GM21619 (cell line): ENCODE results near the gene NME3.
A peak's percentile ranks its signal among the peaks of the same experiment; 100 is the strongest.

Experiments used
- ATAC-seq: cut with Tn5 transposase; IDR thresholded peaks from one replicate; pipeline ENCODE4 v1.9.1; 2021; ENCODE audit not compliant: unreplicated experiment

The NME3 gene

GRCh38 chr16:1794221-1794871 is 23.0 kb upstream of the NME3 start:
- no peak for ATAC-seq

GRCh38 chr16:1793578-1794220 is 22.4 kb upstream of the NME3 start, which contains the start of gene IGFALS:
Gene IGFALS, minus strand, starts transcription at chr16:1793705. Its CDS starts 53 bp downstream, at chr16:1793652.
- no peak for ATAC-seq

- ATAC-seq: no peak
Measured at GRCh38 chr16:1792836-1793577, 21.7 kb upstream of the NME3 start.

GRCh38 chr16:1791943-1792812 is 20.8 kb upstream of the NME3 start:
- ATAC-seq: no peak

GRCh38 chr16:1791256-1791942 is 20.1 kb upstream of the NME3 start:
- ATAC-seq: no peak

GRCh38 chr16:1790611-1791255 is 19.4 kb upstream of the NME3 start:
- no peak for ATAC-seq

- ATAC-seq: no peak
Measured at GRCh38 chr16:1790261-1790610, 18.9 kb upstream of the NME3 start.

- ATAC-seq: no peak
Measured at GRCh38 chr16:1789643-1790045, 18.3 kb upstream of the NME3 start.

- ATAC-seq: no peak
Measured at GRCh38 chr16:1788708-1789100, 17.4 kb upstream of the NME3 start.

GRCh38 chr16:1788095-1788707 is 16.9 kb upstream of the NME3 start:
- ATAC-seq: no peak

GRCh38 chr16:1787322-1788094 is 16.2 kb upstream of the NME3 start:
- no peak for ATAC-seq

GRCh38 chr16:1787056-1787321 is 15.6 kb upstream of the NME3 start:
- ATAC-seq: no peak

GRCh38 chr16:1786242-1787055 is 15.1 kb upstream of the NME3 start:
- ATAC-seq: no peak

GRCh38 chr16:1785846-1786170 is 14.5 kb upstream of the NME3 start:
- ATAC-seq: no peak

GRCh38 chr16:1784977-1785845 is 13.9 kb upstream of the NME3 start:
- no peak for ATAC-seq

GRCh38 chr16:1782408-1783264 is 11.3 kb upstream of the NME3 start, which contains the start of the genes NUBP2 and SPSB3:
Gene NUBP2, plus strand, starts transcription at chr16:1782960. Its CDS starts 61 bp downstream, at chr16:1783021.
Gene SPSB3, minus strand, starts transcription at chr16:1782571. Its CDS starts 1,088 bp downstream, at chr16:1781483.
- ATAC-seq: peak; percentile 79
